GM19397 (cell line): ENCODE results near the gene SDHC.

Source experiments
- ATAC-seq: cut with Tn5 transposase; IDR thresholded peaks from one replicate; pipeline ENCODE4 v1.9.1; 2021; ENCODE audit warnings: mild to moderate bottlenecking, moderate library complexity; ENCODE audit not compliant: unreplicated experiment

SDHC gene

GRCh38 chr1:161314201-161314981 lies at the start of gene SDHC:
TSS of gene SDHC (plus strand) at chr1:161314381. CDS start at chr1:161314406, 25 bp downstream.
- ATAC-seq = peak; percentile 98

DNA sequence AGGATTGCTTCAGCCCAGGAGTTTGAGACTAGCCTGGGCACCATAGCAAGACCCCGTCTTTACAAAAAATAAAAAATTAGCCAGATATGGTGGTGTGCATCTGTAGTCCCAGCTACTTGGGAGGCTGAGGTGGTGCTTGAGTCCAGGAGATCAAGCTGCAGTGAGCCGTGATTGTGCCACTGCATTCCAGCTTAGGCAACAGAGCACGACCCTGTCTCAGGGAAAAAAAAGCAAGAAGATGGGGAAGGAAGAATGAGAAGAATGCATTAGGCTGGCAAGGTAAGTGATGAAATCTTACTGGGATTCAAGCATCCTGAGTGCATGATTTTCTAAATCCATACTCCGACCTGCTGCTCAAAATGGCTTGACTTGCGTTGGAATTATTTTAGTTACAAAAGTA lies 48.9 kb upstream of the SDHC start:
- ATAC-seq = no peak

- ATAC-seq = no peak
Measured at GRCh38 chr1:161266202-161266601, 48.0 kb upstream of the SDHC start.

- no peak for ATAC-seq
Measured at GRCh38 chr1:161266836-161267235, 47.3 kb upstream of the SDHC start.

GRCh38 chr1:161267321-161267720 lies 46.9 kb upstream of the SDHC start:
- no peak for ATAC-seq

GRCh38 chr1:161273402-161273801 lies 40.8 kb upstream of the SDHC start:
- no peak for ATAC-seq

- ATAC-seq = no peak
Measured at GRCh38 chr1:161274874-161275273, 39.3 kb upstream of the SDHC start.

DNA sequence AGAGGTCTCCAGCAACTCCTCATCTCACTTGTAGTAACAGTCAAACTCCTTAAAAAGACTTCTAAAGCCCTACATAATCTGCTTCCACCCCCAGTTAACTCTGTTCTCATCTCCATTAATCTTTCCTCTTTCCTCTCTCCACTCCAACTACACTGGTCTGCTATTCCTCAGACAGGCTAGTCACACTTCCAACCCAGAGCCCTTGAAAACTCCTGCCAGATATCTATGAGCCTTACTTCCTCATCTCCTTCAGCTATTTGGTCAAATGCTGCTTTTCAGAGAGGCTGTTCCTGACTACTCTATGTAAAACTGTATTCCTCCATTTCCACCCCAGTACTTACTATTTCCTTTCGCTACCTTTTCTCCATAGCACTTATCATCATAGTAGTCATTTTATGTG lies 31.2 kb upstream of the SDHC start:
- ATAC-seq = no peak

DNA sequence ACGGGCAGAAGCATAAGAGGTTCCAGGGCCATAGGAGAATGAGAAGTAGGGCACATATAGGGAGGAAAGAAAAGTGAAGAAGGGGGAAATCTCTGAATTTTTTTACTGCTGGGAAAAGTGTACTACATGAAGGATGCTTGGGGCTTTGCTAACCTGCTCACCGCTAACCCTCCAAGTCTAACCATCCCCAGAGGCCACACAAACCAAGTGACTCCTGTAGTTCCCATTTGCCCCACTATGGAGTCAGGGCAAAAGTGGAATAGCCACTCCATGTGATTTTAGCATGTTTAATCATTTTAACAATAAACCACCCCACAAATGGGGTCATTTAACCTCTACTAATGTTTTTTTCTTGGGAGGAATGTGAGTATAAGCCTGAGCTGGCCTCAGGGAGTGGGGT lies 29.1 kb upstream of the SDHC start:
- no peak for ATAC-seq

GRCh38 chr1:161285521-161285920 lies 28.7 kb upstream of the SDHC start:
- ATAC-seq = no peak

DNA sequence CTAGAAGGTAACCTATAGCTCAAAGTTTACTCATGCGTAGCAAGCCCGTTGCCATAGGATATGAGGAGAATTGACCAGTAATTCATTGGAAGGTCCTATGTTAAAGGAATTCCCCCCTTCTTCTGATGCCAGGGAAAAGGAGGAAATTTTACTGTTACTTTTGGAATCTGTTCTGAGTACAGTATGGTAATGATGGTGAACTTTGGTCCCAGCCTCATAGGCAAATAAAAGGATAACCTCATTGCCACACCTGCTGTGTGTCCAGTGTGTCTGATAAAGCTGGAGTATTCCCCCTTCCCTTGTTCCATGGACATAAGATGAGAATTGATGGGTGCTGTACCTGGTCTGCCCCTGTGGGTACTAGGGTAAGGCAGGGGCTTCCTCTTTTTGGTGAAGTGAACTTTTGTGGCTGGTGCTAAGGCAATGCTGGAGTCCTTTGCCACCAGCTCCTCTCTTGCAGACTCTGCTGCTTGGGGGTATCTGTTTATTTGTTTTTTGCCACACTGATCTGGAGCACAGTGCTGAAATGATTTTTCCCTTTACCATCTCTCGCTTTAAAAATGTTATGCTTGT lies 26.6 kb upstream of the SDHC start:
- no peak for ATAC-seq

GRCh38 chr1:161290779-161291178 lies 23.4 kb upstream of the SDHC start:
- no peak for ATAC-seq

- ATAC-seq = no peak
Measured at GRCh38 chr1:161297415-161297814, 16.8 kb upstream of the SDHC start.

- ATAC-seq = no peak
Measured at GRCh38 chr1:161298116-161298515, 16.1 kb upstream of the SDHC start.

- ATAC-seq = no peak
Measured at GRCh38 chr1:161299347-161299746, 14.8 kb upstream of the SDHC start.

GRCh38 chr1:161300478-161300877 lies 13.7 kb upstream of the SDHC start:
- no peak for ATAC-seq

DNA sequence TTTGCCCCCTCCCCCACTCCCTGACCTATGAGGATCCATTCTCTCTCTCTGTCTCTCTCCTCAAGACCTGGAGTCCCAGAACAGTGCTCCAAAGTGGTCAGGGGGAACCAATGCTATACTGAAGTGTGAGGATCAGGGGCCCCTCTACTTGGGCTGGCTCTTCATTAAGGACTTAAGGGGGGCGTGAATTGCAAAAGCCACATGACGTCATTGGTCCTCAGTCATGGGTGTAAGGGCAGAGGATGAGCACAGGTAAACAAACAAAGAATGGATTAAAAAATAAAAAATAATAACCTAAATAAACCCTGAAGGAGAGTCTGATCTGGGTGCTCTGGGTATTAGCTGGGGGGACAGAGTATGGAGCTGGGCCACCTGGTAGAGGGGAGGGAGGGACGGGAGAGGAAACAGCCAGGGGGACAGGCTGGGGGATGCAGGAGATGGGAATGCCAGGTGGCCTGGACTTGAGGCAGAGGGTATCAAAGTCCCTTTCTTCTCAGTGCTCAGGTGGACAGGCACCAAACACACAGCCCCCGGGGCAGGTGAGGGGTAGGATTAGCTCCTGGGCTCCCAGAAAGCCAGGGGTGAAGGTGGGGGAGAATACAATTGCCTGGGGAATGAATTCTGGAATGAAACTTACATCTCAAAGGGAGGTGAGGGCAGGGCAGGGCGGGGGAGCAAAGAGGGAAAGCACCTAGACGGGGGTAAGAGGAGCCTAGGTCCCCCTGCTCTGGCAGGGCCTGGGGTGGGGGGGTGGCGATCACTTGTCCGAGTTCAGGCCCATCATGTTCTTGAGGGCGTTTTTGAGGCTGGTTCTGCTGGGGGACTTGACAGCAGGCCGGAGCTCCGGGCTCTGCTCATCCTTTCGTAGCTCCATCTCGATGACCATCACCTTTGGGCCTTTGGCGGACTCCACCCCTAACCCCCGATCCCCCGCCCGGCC lies 9.0 kb upstream of the SDHC start:
- ATAC-seq = no peak

DNA sequence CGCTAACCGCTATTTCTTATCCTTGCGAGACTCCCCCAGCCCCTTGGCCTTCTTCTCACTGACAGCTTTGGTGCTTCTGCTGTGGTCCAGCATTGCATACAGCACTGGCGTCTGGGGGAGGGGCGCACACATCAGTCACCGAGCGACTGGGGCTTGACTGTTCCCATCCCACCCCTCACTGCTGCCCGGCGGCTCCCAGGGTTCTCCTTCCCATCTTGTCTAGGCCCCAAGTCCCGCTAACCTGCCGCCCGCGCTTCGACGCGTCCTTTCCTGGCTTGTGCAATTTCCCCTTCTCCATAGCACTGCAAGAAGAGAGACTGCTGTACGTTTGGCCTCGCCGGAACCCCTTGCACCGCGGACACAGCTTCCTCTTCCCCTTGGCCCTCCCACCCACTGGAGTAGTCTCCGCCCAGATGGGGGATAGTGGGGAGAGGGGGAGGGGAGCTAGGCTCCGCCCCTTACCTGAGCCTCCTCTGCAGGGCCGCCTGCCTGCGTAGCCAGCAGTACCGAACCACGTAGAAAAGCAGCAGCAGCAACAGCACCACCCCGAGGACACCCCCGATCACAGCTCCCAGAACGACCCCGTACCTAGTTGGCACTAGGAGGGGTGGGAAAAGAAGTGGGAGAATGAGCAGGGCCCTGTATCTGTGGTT lies 8.2 kb upstream of the SDHC start:
- ATAC-seq = peak; percentile 67

- no peak for ATAC-seq
Measured at GRCh38 chr1:161307230-161307768, 6.9 kb upstream of the SDHC start.

DNA sequence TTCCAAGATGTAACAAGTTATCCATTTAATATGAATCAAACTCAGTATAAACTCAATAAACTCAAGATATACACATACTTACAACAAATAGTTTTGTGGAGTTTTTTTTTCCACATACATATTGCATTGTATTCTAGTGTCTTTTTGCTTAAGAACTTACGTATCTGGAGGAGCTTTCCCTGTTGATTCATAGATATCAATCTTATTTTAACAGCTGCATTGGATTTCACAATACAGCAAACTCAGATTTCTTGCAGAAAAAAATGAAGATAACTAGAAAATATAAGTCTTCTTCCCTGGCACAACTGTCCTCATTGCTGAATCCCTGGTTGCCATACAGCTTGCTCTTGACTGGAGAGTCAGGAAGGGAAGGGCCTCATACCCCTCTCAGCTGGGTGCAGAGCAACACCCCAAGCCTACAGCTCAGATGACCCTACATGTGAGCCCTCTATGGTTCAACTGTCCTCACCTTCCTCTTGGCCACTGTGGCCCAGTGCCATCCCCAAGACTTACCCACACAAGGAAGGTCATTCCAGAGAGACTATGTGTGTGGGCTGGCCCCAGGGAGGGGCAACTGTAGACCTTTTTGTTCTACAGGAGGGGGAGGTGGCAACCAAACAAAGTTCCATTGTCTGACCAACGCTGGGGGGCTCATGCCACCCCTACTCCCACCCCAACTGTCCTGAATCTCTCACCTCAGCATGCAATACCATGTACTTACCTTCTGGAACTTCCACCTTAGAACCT lies 6.1 kb upstream of the SDHC start:
- no peak for ATAC-seq
